Measurements from ENCODE around the gene RTN4R.
"Not testable (repeated sequence)": the region's sequence is repeated elsewhere in the genome, so short reads cannot be mapped to it uniquely, and the experiment has no call there.

GRCh38 chr22:20263404-20264281, 4.5 kb downstream of the RTN4R start:
- not testable (repeated sequence) for TF ChIP-seq CTCF (IDR thresholded peaks at IDR 0.05); EZH2 (IDR thresholded peaks at IDR 0.05; ENCODE audit: borderline replicate concordance, insufficient read depth, low read depth, low read length, poor library complexity, severe bottlenecking)
